GM12878 (cell line): Measurements from ENCODE around the gene RPLP2. TPM values are rescaled to one million over a fixed set of nuclear protein-coding genes. Genes with fewer than 3 reads are reported as not detected.

Experiments used
- ATAC-seq: fragments of 200-7000 bp; cut with Tn5 transposase; 3 replicates; pipeline ENCODE4 v1.9.1; 2020; ENCODE audit warnings: mild to moderate bottlenecking, moderate library complexity
- BruUV-seq: library from RNA; stranded (reverse); fragments of 400-500 nt; replicated peaks from 2 replicates; lab custom pipeline; 2021; lab: Mats Ljungman, UMichigan
- CTCF ChIA-PET: fragments of 300-600 bp; sonication (Branson Sonifier 250); formaldehyde crosslinking; extraction: SDS; loops from one replicate; lab custom pipeline; 2021; ENCODE audit warnings: inconsistent platforms; lab: Yijun Ruan, JAX
- POLR2A ChIA-PET: fragments of 350-600 bp; formaldehyde crosslinking; extraction: SDS; loops from one replicate; lab custom pipeline; 2021; ENCODE audit warnings: inconsistent platforms; lab: Charles Lee
- RAD21 ChIA-PET: fragments of 300-600 bp; sonication (Branson Sonifier 250); formaldehyde crosslinking; loops from one replicate; lab custom pipeline; 2023; ENCODE audit warnings: antibody characterized with exemption; ENCODE audit not compliant: unreplicated experiment; lab: Charles Lee
- SMC1A ChIA-PET: fragments of 300-600 bp; sonication (Branson Sonifier 250); formaldehyde crosslinking; loops from one replicate; lab custom pipeline; 2023; ENCODE audit not compliant: unreplicated experiment, uncharacterized antibody; lab: Charles Lee
- DNase-seq: peaks from one replicate; pipeline ENCODE4 v3.0.0-alpha.2; 2011; ENCODE audit warnings: low read depth, low spot score
- FAIRE-seq: peaks from 3 replicates; lab custom pipeline; 2011; peaks lifted over from hg19 to GRCh38; lab: Jason Lieb, UNC
- H2AFZ ChIP-seq: 2 replicates; pipeline ENCODE4 v1.6.0; 2011; ENCODE audit warnings: low read depth, low read length, control low read depth; ENCODE audit not compliant: control insufficient read depth
- H3K27ac ChIP-seq: 2 replicates; pipeline ENCODE4 v1.5.1; 2011; ENCODE audit warnings: control low read depth; ENCODE audit not compliant: control insufficient read depth, insufficient read depth
- H3K27me3 ChIP-seq, 2 experiments: replicated peaks in 1 of 2; 2 replicates each; pipeline versions ENCODE4 v1.6.0 to v1.6.1; 2011; ENCODE audit warnings: low read length in 1 of 2; ENCODE audit not compliant: control insufficient read depth in 2 of 2, insufficient read depth in 2 of 2
- H3K36me3 ChIP-seq, 2 experiments: 2 replicates each; pipeline ENCODE4 v1.5.1; 2011; ENCODE audit warnings: low read length in 1 of 2; ENCODE audit not compliant: control insufficient read depth in 2 of 2, insufficient read depth in 2 of 2
- H3K4me1 ChIP-seq: 2 replicates; pipeline ENCODE4 v1.6.1; 2011; ENCODE audit warnings: mild to moderate bottlenecking, low read length, moderate library complexity, mixed read lengths; ENCODE audit not compliant: control insufficient read depth, insufficient read depth
- H3K4me2 ChIP-seq: 2 replicates; pipeline ENCODE4 v1.6.0; 2011; ENCODE audit warnings: control low read depth; ENCODE audit not compliant: control insufficient read depth, insufficient read depth
- H3K4me3 ChIP-seq: fragments of 200-600 bp; sonication (generic); 2 replicates; pipeline ENCODE4 v1.5.1; 2016
- H3K79me2 ChIP-seq: 2 replicates; pipeline ENCODE4 v1.6.0; 2011; ENCODE audit warnings: low read length; ENCODE audit not compliant: control insufficient read depth, insufficient read depth
- H3K9ac ChIP-seq: 2 replicates; pipeline ENCODE4 v1.8.0; 2011; ENCODE audit warnings: low read length, control low read depth, mixed read lengths; ENCODE audit not compliant: control insufficient read depth, insufficient read depth
- H3K9me3 ChIP-seq: replicated peaks from 3 replicates; pipeline ENCODE4 v1.5.1; 2011; ENCODE audit warnings: mild to moderate bottlenecking, low read length; ENCODE audit not compliant: control insufficient read depth, insufficient read depth
- H4K20me1 ChIP-seq: 2 replicates; pipeline ENCODE4 v1.6.0; 2011; ENCODE audit not compliant: control insufficient read depth, insufficient read depth
- EP300 ChIP-seq, 2 experiments: fragments of 150-350 bp in 1 of 2; IDR thresholded peaks; 2 replicates each; pipeline ENCODE4 v1.6.1; 2011 to 2012; ENCODE audit warnings: low read depth in 2 of 2, low read length in 2 of 2, borderline replicate concordance in 1 of 2, improper control_type of control experiment in 1 of 2, inconsistent platforms in 1 of 2; ENCODE audit not compliant: control insufficient read depth in 1 of 2
- FOXK2 ChIP-seq: fragments of 450-650 bp; IDR thresholded peaks from 2 replicates; pipeline ENCODE4 v1.6.1; 2017; ENCODE audit warnings: mild to moderate bottlenecking, moderate library complexity
- NR2C2 ChIP-seq: IDR thresholded peaks from 2 replicates; pipeline ENCODE4 v1.6.1; 2011; ENCODE audit warnings: borderline replicate concordance, low read depth; ENCODE audit not compliant: control insufficient read depth, insufficient read length
- POLR2AphosphoS2 ChIP-seq: IDR thresholded peaks from 2 replicates; pipeline ENCODE4 v1.6.1; 2011; ENCODE audit warnings: low read depth, mild to moderate bottlenecking, low read length, improper control_type of control experiment, moderate library complexity
- RFX5 ChIP-seq: IDR thresholded peaks from 2 replicates; pipeline ENCODE4 v1.6.1; 2011; ENCODE audit warnings: low read depth, low read length, improper control_type of control experiment
- SMC3 ChIP-seq: IDR thresholded peaks from 2 replicates; pipeline ENCODE4 v1.6.1; 2011; ENCODE audit warnings: low read length, improper control_type of control experiment, borderline replicate concordance
- SREBF2 ChIP-seq: IDR thresholded peaks from 2 replicates; pipeline ENCODE4 v1.6.1; 2012; ENCODE audit warnings: mild to moderate bottlenecking, low read length
- ZNF274 ChIP-seq: IDR thresholded peaks from one replicate; pipeline ENCODE4 v1.8.0; 2011; ENCODE audit not compliant: insufficient read length, insufficient read depth
- WGBS: methylation state at CpG from one replicate; pipeline ENCODE4 v1.1.6; 2016; ENCODE audit warnings: low lambda C conversion rate; ENCODE audit not compliant: insufficient replicate concordance, insufficient coverage; ENCODE audit errors: missing lambda C conversion rate; 5-methylcytosine and 5-hydroxymethylcytosine counted together
- in situ Hi-C: fragments of 300-500 bp; cut with MboI; formaldehyde crosslinking; loops from 9 replicates; pipeline ENCODE4 v1.14.3; 2018; ENCODE audit warnings: mixed read lengths
- intact Hi-C: fragments of 100-400 bp; cut with micrococcal nuclease; formaldehyde crosslinking; loops from one replicate; pipeline ENCODE4 v1.14.2; 2022; ENCODE audit not compliant: unreplicated experiment
- polyA plus RNA-seq, 11 experiments: library from polyadenylated mRNA; depleted of rRNA in 4 of 11; unstranded in 6 of 11; stranded (reverse) in 5 of 11; fragments of >200 nt; fragmentation: Nextera tagmentation in 4 of 11; fragmentation: Illumina TruSeq in 1 of 11; extraction: Ambion mirVana in 4 of 11; extraction: Trizol in 1 of 11; gene quantifications; 1 replicate in 1 of 11; 2 replicates in 10 of 11; pipeline versions ENCODE4 v1.2.1 to v1.2.3, GENCODE V29; 2011 to 2016; ENCODE audit warnings: inconsistent platforms in 2 of 11, missing spikeins in 2 of 11, low read depth in 1 of 11
- total RNA-seq, 4 experiments: library from RNA; depleted of rRNA in 3 of 4; stranded (reverse); fragments of >200 nt in 3 of 4; fragmentation: Illumina TruSeq in 1 of 4; extraction: Trizol in 1 of 4; gene quantifications; 2 replicates each; pipeline versions ENCODE4 v1.2.1 to v1.2.3, GENCODE V29; 2013 to 2021

Gene RPLP2
- total and polyA plus RNA-seq, 10 of the 15 experiments (the other 5 are each of a cell fraction or from before 2014, with no cell fraction given), result 488 to 3,558 (median 1,481) TPM

GRCh38 chr11:833849-834311 lies 24.1 kb downstream of the RPLP2 start:
- intact Hi-C loops (no loop called here), in situ Hi-C loops (no loop called here)
- no peaks in the 10 kb centered on the region for H3K79me2 ChIP-seq
- no peak for DNase-seq
- H4K20me1 ChIP-seq, result no peaks in the 10 kb centered on the region
- POLR2A ChIA-PET, result interaction anchor here (0.6 to 1.4 kb wide), 3 partner anchors 9 to 11 kb away, joined by 4 read pairs; partner anchors contain the start of genes POLR2L and TSPAN4
- no peak overlapping the region for H3K27ac ChIP-seq
- no peak overlapping the region for H2AFZ ChIP-seq
- no peak for ATAC-seq
- no peak for TF ChIP-seq EP300 (IDR thresholded peaks at IDR 0.05; ENCODE audit: borderline replicate concordance in 1 of 2, control insufficient read depth in 1 of 2, low read depth in 2 of 2, low read length in 2 of 2)
- TF ChIP-seq SREBF2, result no peak
- no peak for TF ChIP-seq POLR2AphosphoS2
- TF ChIP-seq FOXK2, result no peak
- TF ChIP-seq RFX5, result no peak
- TF ChIP-seq SMC3, result no peak
- no peak for TF ChIP-seq NR2C2
- no peak for TF ChIP-seq ZNF274
- no peak overlapping the region for H3K4me3 ChIP-seq
- peaks cover 0 to 13% of the 10 kb centered on the region in 2 experiments; a peak in 2 of 4 replicates for H3K36me3 ChIP-seq
- RAD21 ChIA-PET, result interaction anchor here (1.0 kb wide), 1 partner anchor 9 kb away, joined by 3 read pairs; the partner anchor contains the start of gene TSPAN4
- CTCF ChIA-PET, result interaction anchor here (0.6 kb wide), 1 partner anchor 315 kb away, joined by 4 read pairs; no protein-coding TSS in a partner anchor
- peak overlapping the region; percentile 89 for H3K4me2 ChIP-seq
- SMC1A ChIA-PET, result no interaction called here
- no peaks in the 10 kb centered on the region for H3K9me3 ChIP-seq
- no peak overlapping the region for H3K9ac ChIP-seq
- FAIRE-seq, result no peak
- H3K4me1 ChIP-seq, result peaks cover 27% of the 10 kb centered on the region
- 72% methylated on average over 9 of the region's 9 CpGs for WGBS
- no peaks in the 10 kb centered on the region; a peak in 3 of 4 replicates for H3K27me3 ChIP-seq
- no TSS peak for BruUV-seq
